SK-N-MC (cell line): ENCODE data around the gene NT5C3B.

Experiments used
- DNase-seq: peaks from one replicate; pipeline ENCODE4 v3.0.0-alpha.2; 2011; ENCODE audit warnings: low read depth, low spot score
- H3K27ac ChIP-seq: fragments of 200-600 bp; sonication (generic); 2 replicates; pipeline ENCODE4 v1.5.1; 2016; ENCODE audit warnings: mixed run types
- H3K36me3 ChIP-seq: fragments of 200-600 bp; sonication (generic); 2 replicates; pipeline ENCODE4 v1.6.1; 2017; ENCODE audit warnings: antibody characterized with exemption, low read length, mixed read lengths; ENCODE audit not compliant: insufficient read depth
- H3K4me3 ChIP-seq: fragments of 200-600 bp; sonication (generic); 2 replicates; pipeline ENCODE4 v1.5.1; 2016
- H3K9ac ChIP-seq: fragments of 200-600 bp; sonication (generic); 2 replicates; pipeline ENCODE4 v1.8.0; 2017; ENCODE audit warnings: mixed run types, mixed read lengths; ENCODE audit not compliant: insufficient read length
- H3K9me3 ChIP-seq: fragments of 200-600 bp; sonication (generic); 2 replicates; pipeline ENCODE4 v1.6.1; 2017; ENCODE audit warnings: low read depth, mild to moderate bottlenecking, antibody characterized with exemption, low read length, moderate library complexity, mixed read lengths
- EZH2 ChIP-seq: fragments of 200-600 bp; sonication (generic); IDR thresholded peaks from one replicate; pipeline ENCODE4 v1.6.1; 2017; ENCODE audit warnings: antibody characterized with exemption
- FOXP2 ChIP-seq: optimal IDR thresholded peaks from 2 replicates; pipeline ENCODE3; 2011; ENCODE audit warnings: mild to moderate bottlenecking, moderate library complexity; ENCODE audit not compliant: insufficient read depth; ENCODE audit errors: extremely low read length, control extremely low read depth
- POLR2AphosphoS5 ChIP-seq: IDR thresholded peaks from 2 replicates; pipeline ENCODE4 v1.6.1; 2012; ENCODE audit warnings: mild to moderate bottlenecking, low read depth, low read length, borderline replicate concordance

Gene NT5C3B

GRCh38 chr17:41814195-41814594, 21.8 kb downstream of the NT5C3B start:
- Histone ChIP-seq H3K4me3 (no peak overlapping the region), H3K27ac (no peak overlapping the region), H3K36me3 (no peaks in the 10 kb centered on the region), H3K9ac (no peak overlapping the region), H3K9me3 (no peaks in the 10 kb centered on the region)
- DNase-seq = no peak
- TF ChIP-seq EZH2 (no peak), FOXP2 (no peak), POLR2AphosphoS5 (no peak)

DNA sequence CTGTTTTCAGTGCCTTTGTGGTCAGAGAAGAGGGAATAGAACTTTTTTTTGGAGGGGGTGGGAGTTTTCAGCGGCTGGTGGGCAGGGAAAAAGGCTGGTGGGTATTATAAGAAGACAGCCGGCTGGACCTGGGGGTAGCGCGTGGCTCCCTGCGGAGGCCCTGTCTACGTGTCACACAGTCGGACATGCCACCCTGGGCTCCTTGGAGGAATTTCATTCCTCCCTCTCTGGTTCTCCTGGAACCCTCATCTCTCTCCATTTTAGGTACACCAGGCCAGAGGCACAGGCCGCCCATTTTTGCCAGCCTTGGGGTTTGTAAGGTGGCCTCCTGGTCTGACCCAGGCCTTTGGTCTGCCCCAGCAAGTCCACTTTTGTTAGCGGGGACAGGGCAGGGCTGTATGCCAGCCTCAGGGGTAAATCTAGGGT, 22.3 kb downstream of the NT5C3B start:
- no peaks in the 10 kb centered on the region for H3K9me3 ChIP-seq
- H3K4me3 ChIP-seq = no peak overlapping the region
- no peak for TF ChIP-seq EZH2
- no peak for TF ChIP-seq FOXP2
- no peak for TF ChIP-seq POLR2AphosphoS5
- no peaks in the 10 kb centered on the region for H3K36me3 ChIP-seq
- H3K27ac ChIP-seq = no peak overlapping the region
- DNase-seq = no peak
- no peak overlapping the region for H3K9ac ChIP-seq

DNA sequence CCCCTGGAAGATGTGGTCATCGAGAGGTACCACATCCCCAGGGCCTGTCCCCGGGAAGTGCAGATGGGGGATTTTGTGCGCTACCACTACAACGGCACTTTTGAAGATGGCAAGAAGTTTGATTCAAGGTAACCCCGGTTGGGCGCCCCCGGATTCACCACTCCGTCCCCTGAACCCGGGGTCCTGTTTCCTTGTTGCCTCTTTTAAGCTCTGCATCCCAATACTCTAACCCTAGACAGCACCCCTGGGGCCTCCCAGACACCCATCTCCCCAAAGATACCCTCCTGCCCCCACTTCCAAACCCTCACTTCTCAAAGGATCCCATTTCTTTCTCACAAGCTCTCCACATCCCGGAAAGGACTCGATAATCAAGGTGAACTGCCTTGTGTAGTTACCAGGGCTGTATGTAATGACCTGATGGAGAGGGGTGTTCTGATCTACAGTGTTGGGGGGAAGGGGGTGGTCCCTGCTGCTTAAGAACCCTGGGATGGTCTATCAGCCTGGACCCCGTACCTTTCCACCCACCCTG, 22.8 kb downstream of the NT5C3B start:
- Histone ChIP-seq H3K36me3 (no peaks in the 10 kb centered on the region), H3K9ac (no peak overlapping the region), H3K27ac (no peak overlapping the region), H3K4me3 (no peak overlapping the region), H3K9me3 (no peaks in the 10 kb centered on the region)
- no peak for DNase-seq
- TF ChIP-seq POLR2AphosphoS5 (no peak), EZH2 (no peak), FOXP2 (no peak)

- TF ChIP-seq EZH2 = no peak
- no peak for TF ChIP-seq FOXP2
- TF ChIP-seq POLR2AphosphoS5 = no peak
- no peak for DNase-seq
- H3K9me3 ChIP-seq = no peaks in the 10 kb centered on the region
- H3K27ac ChIP-seq = no peak within 1 kb of the TSS
- peak within 1 kb of the TSS; percentile 80 for H3K9ac ChIP-seq
- peak within 1 kb of the TSS; percentile 95 for H3K4me3 ChIP-seq
- H3K36me3 ChIP-seq = no peaks in the 10 kb centered on the region
These were observed 23.5 kb downstream of the NT5C3B start, which contains the start of gene FKBP10 for GRCh38 chr17:41812381-41813151. Gene FKBP10 (plus strand): TSS chr17:41813004. CDS start chr17:41813035, 31 bp downstream.

GRCh38 chr17:41811549-41812380, 24.3 kb downstream of the NT5C3B start, which contains the start of gene P3H4:
Gene P3H4 (minus strand): TSS chr17:41811949. CDS start chr17:41811915, 34 bp downstream.
- Histone ChIP-seq H3K9ac (peak within 1 kb of the TSS; percentile 80), H3K27ac (no peak within 1 kb of the TSS), H3K9me3 (no peaks in the 10 kb centered on the region), H3K4me3 (peak within 1 kb of the TSS; percentile 95), H3K36me3 (no peaks in the 10 kb centered on the region)
- TF ChIP-seq FOXP2 (peak; percentile 44), POLR2AphosphoS5 (no peak; the same call in 1 of the 2 replicates)
- no peak for DNase-seq

DNA sequence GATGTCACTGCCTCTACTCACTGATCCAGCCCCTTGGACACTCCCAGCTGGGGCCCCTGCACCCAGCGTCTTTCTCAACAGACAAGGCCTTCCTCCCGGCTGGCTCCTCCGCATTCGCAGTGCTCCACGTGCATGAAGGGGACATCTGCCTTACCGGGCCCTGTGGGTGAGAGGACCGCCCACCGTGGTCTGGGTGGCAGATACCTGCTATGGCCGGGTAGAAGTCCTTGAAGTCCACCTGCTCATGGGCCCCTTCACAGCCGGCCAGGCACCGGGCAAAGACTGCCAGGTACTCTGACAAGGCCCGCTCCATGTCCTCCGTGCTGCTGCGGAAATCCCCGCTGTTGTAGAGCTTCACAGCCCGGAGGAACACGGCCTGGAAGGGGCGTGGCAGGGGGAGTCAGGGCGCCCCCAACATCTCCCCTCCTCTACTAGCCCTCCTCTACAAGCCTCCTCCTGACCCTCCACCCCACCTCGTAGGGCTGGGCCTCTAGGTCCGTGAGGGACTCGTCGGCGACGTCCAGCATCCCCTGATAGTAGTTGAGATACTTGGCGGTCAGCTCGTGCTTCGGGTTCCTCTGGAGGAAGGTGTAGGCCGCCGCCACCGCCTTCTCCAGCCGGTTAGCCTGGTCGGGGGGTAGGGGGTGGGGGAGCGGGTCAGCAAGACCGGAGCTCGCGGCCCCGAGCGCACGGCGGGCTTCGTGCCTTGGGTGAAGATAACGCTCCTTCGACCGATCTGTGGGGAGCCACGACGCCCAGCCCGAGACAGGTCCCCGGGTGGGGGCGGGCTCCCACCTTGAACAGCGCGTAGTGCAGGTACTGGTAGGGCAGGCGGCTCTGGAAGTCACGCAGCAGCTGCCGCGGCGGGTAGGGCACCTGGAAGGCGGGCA, 25.1 kb downstream of the NT5C3B start:
- Histone ChIP-seq H3K9ac (peak overlapping the region; percentile 80), H3K36me3 (no peaks in the 10 kb centered on the region), H3K4me3 (peak overlapping the region; percentile 95), H3K27ac (no peak overlapping the region), H3K9me3 (no peaks in the 10 kb centered on the region)
- TF ChIP-seq POLR2AphosphoS5 = no peak
- TF ChIP-seq EZH2 = no peak
- TF ChIP-seq FOXP2 = no peak
- no peak for DNase-seq

GRCh38 chr17:41806685-41807445, 29.2 kb downstream of the NT5C3B start:
- Histone ChIP-seq H3K4me3 (no peak overlapping the region), H3K27ac (no peak overlapping the region), H3K36me3 (no peaks in the 10 kb centered on the region), H3K9me3 (no peaks in the 10 kb centered on the region), H3K9ac (no peak overlapping the region)
- DNase-seq = no peak
- TF ChIP-seq FOXP2 (no peak), POLR2AphosphoS5 (no peak), EZH2 (no peak)
